Glutamatergic neuron (in vitro differentiated cells): ENCODE results near the gene DAPK1. TPM values are rescaled to one million over a fixed set of nuclear protein-coding genes. Genes with fewer than 3 reads are reported as not detected.
A peak's percentile ranks its signal among the peaks of the same experiment; 100 is the strongest.

Experiments used
- DNase-seq: peaks from one replicate; pipeline ENCODE4 v3.0.0; 2022
- H3K27ac Mint-ChIP-seq: one replicate; pipeline ENCODE4 v1.8.0; 2020; ENCODE audit warnings: mild to moderate bottlenecking, mixed read lengths, inconsistent platforms; ENCODE audit not compliant: unreplicated experiment
- H3K27me3 Mint-ChIP-seq: one replicate; pipeline ENCODE4 v1.8.0; 2020; ENCODE audit warnings: mild to moderate bottlenecking, moderate library complexity, mixed read lengths, inconsistent platforms; ENCODE audit not compliant: unreplicated experiment
- H3K36me3 Mint-ChIP-seq: one replicate; pipeline ENCODE4 v1.8.0; 2020; ENCODE audit warnings: mild to moderate bottlenecking, mixed read lengths, inconsistent platforms; ENCODE audit not compliant: unreplicated experiment
- H3K4me1 Mint-ChIP-seq: one replicate; pipeline ENCODE4 v1.8.0; 2020; ENCODE audit warnings: mild to moderate bottlenecking, low read depth, mixed read lengths, inconsistent platforms; ENCODE audit not compliant: unreplicated experiment
- H3K4me3 Mint-ChIP-seq: one replicate; pipeline ENCODE4 v1.8.0; 2020; ENCODE audit warnings: mild to moderate bottlenecking, mixed read lengths, inconsistent platforms; ENCODE audit not compliant: unreplicated experiment
- H3K9me3 Mint-ChIP-seq: one replicate; pipeline ENCODE4 v1.8.0; 2020; ENCODE audit warnings: mild to moderate bottlenecking, moderate library complexity, mixed read lengths, inconsistent platforms; ENCODE audit not compliant: unreplicated experiment
- total RNA-seq: library from RNA; stranded (reverse); fragmentation: NEBNext Ultra II Directional; extraction: Animal tissue kit (Norgen Biotek cat#: 25700); gene quantifications from one replicate; pipeline ENCODE4 v1.2.1, GENCODE V29; 2021; ENCODE audit not compliant: unreplicated experiment
- TF ChIP-seq, protein P1 (sequence below): fragments of 200-600 bp; sonication (generic); IDR thresholded peaks from one replicate; pipeline ENCODE4 v1.5.0; 2021; ENCODE audit not compliant: partially characterized antibody, unreplicated experiment

The DAPK1 gene
- total RNA-seq, 1 donor from 2014 or later: 384 TPM

DNA sequence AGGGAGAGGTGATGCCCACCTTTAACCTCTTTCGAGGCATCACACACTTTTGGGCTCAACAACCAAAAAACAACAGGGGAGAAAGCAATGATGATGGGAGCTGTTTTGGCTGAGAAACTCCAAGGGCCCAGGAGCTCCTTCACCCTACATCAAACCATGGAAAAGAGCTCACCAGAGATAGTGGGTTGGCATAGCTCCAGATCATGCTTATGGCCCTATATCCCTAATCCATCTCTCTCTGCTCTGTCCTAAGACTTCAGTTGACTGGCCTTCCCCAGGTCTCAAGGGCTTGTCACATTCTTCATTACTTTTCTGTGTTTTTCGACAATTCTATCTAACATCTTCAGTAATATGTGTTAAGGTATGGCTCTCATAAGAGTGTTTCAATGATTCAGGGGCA is 222.5 kb downstream of the DAPK1 start:
- no peak for DNase-seq
- no peaks in the 10 kb centered on the region for H3K4me1 Mint-ChIP-seq
- peaks cover 1% of the 10 kb centered on the region for H3K9me3 Mint-ChIP-seq
- no peak overlapping the region for H3K27ac Mint-ChIP-seq
- H3K4me3 Mint-ChIP-seq: no peak overlapping the region
- no peaks in the 10 kb centered on the region for H3K27me3 Mint-ChIP-seq
- no peaks in the 10 kb centered on the region for H3K36me3 Mint-ChIP-seq
- TF ChIP-seq, protein P1, sequence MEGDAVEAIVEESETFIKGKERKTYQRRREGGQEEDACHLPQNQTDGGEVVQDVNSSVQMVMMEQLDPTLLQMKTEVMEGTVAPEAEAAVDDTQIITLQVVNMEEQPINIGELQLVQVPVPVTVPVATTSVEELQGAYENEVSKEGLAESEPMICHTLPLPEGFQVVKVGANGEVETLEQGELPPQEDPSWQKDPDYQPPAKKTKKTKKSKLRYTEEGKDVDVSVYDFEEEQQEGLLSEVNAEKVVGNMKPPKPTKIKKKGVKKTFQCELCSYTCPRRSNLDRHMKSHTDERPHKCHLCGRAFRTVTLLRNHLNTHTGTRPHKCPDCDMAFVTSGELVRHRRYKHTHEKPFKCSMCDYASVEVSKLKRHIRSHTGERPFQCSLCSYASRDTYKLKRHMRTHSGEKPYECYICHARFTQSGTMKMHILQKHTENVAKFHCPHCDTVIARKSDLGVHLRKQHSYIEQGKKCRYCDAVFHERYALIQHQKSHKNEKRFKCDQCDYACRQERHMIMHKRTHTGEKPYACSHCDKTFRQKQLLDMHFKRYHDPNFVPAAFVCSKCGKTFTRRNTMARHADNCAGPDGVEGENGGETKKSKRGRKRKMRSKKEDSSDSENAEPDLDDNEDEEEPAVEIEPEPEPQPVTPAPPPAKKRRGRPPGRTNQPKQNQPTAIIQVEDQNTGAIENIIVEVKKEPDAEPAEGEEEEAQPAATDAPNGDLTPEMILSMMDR: no peak

DNA sequence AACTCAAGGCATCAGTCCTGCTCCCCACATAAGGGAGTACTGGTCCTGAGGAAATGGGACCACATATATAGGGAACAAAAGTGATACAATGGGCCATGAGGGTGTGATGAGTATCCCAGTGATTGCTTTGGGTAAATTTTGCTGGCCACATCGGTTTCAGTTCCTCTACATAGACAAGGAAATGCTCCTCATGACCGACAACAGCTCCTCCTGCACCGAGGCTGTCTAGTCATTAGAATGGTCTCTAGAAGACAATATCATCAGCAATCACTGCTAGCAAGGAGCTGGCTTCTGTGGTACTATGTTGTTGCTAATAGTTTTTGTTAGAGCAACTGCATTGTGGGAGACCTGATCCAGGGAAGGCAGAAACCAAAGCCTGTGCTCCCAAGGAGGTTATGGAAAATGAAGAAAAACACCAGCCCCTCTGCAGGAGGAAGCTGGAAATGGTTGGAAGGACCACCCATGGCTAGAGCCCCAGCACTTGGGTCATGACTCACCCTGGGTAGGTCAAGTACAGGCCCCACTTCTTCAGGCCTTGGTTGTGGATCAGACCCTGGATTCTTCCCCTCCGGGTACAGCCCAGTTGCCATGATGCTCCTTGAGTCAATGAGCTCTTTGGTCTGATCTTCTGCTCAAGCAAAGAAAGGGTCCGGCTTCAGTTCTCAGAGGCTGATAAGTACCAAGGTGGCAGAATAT is 224.9 kb downstream of the DAPK1 start:
- no peak overlapping the region for H3K4me3 Mint-ChIP-seq
- peaks cover 2% of the 10 kb centered on the region for H3K27me3 Mint-ChIP-seq
- no peak overlapping the region for H3K27ac Mint-ChIP-seq
- TF ChIP-seq, protein P1: no peak
- no peaks in the 10 kb centered on the region for H3K4me1 Mint-ChIP-seq
- no peak for DNase-seq
- H3K36me3 Mint-ChIP-seq: no peaks in the 10 kb centered on the region
- peaks cover 5% of the 10 kb centered on the region for H3K9me3 Mint-ChIP-seq

DNA sequence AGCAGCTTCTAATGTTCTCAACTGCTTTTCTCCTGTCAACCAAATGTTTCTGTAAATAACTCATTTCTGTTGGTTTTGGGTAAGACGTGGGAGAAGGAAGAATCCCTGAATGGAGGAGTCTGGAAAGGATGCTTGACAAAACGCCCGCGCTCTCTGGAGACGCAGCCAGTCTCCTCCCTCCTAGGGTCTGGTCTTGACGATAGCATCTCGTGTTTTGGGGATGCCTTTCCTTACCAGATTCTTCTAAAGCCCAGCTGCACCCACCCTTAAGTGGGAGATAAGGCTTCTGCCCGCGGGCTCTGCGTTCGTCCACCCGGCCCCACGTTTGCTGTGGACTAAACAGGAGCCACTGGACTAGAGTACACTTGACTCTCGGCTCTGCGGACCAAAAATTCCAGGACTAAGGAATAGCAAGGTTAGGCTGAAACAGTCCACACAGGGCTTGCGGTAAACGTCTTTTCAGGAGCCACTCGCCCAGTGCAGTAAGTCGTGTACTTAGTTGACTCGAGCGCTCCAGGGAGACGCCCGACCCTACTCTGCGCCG is 227.8 kb downstream of the DAPK1 start:
- TF ChIP-seq, protein P1: no peak
- H3K36me3 Mint-ChIP-seq: peaks cover 5% of the 10 kb centered on the region
- peak; percentile 41 for DNase-seq
- H3K27me3 Mint-ChIP-seq: peaks cover 5% of the 10 kb centered on the region
- H3K4me1 Mint-ChIP-seq: peaks cover 2% of the 10 kb centered on the region
- H3K4me3 Mint-ChIP-seq: peak overlapping the region; percentile 96
- H3K27ac Mint-ChIP-seq: peak overlapping the region; percentile 75
- peaks cover 5% of the 10 kb centered on the region for H3K9me3 Mint-ChIP-seq

DNA sequence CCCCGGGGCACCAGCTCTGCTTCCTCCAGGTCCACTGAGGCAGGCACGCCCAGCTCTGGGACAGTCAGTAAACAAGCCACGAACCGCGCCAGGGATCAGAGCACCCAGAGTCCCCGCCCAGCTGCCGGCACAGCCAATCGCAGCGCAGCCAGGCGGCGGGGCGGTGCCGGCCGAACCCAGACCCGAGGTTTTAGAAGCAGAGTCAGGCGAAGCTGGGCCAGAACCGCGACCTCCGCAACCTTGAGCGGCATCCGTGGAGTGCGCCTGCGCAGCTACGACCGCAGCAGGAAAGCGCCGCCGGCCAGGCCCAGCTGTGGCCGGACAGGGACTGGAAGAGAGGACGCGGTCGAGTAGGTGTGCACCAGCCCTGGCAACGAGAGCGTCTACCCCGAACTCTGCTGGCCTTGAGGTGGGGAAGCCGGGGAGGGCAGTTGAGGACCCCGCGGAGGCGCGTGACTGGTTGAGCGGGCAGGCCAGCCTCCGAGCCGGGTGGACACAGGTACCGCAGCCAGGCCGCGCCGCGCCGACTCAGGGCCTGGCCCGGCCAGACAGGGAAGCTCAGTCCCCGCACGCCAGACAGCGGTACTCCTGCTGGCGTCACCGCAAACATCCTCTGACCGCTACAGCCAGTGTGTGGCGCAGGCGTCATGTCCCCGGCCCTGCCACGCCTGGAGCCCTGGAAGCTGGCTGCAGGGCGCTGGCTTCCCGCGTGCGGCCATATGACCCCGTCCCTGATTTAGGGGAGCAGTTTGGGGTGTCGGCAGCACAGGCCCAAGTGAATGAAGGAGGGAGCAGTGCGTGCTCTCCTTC is 228.4 kb downstream of the DAPK1 start, which contains the start of gene CTSL:
Gene CTSL, plus strand, starts transcription at position 220 of the 810 bp plus-strand sequence. CDS start 1,485 bp downstream, outside the sequence.
- Mint-ChIP-seq H3K27ac (peak within 1 kb of the TSS; percentile 88), H3K4me3 (peak within 1 kb of the TSS; percentile 96), H3K9me3 (peaks cover 5% of the 10 kb centered on the region), H3K27me3 (peaks cover 6% of the 10 kb centered on the region), H3K4me1 (peaks cover 2% of the 10 kb centered on the region), H3K36me3 (peaks cover 5% of the 10 kb centered on the region)
- TF ChIP-seq, protein P1: peak; percentile 35
- DNase-seq: peak; percentile 85
